Measurements from ENCODE around the gene ZFHX3.

- TF ChIP-seq CTCF (IDR thresholded peaks at IDR 0.05), result no peak
- TF ChIP-seq POLR2A (IDR thresholded peaks at IDR 0.05), result no peak
These were observed 1.6 kb upstream of the ZFHX3 start for GRCh38 chr16:73049511-73049910.

Data from heart left ventricle (tissue), 13 donors.